HG03025 (cell line): ENCODE results near the gene ZDHHC11B.
"Not testable (repeated sequence)": the region's sequence is repeated elsewhere in the genome, so short reads cannot be mapped to it uniquely, and the experiment has no call there.

Experiments used
- ATAC-seq: cut with Tn5 transposase; IDR thresholded peaks from one replicate; pipeline ENCODE4 v1.9.1; 2021; ENCODE audit warnings: mild to moderate bottlenecking, moderate library complexity; ENCODE audit not compliant: unreplicated experiment, low FRiP score

ZDHHC11B gene

GRCh38 chr5:754143-754632, 30.3 kb downstream of the ZDHHC11B start:
- ATAC-seq, result not testable (repeated sequence)

- ATAC-seq, result not testable (repeated sequence)
These were observed 30.9 kb downstream of the ZDHHC11B start for GRCh38 chr5:753567-754142.

- ATAC-seq, result not testable (repeated sequence)
These were observed 31.9 kb downstream of the ZDHHC11B start for GRCh38 chr5:752532-753115.

GRCh38 chr5:751992-752391, 32.5 kb downstream of the ZDHHC11B start:
- not testable (repeated sequence) for ATAC-seq

GRCh38 chr5:751496-751895, 33.0 kb downstream of the ZDHHC11B start:
- ATAC-seq, result no peak

GRCh38 chr5:750226-750625, 34.3 kb downstream of the ZDHHC11B start:
- ATAC-seq, result not testable (repeated sequence)

GRCh38 chr5:749101-749670, 35.3 kb downstream of the ZDHHC11B start:
- ATAC-seq, result no peak

GRCh38 chr5:748011-748980, 36.2 kb downstream of the ZDHHC11B start:
- not testable (repeated sequence) for ATAC-seq

GRCh38 chr5:747303-747844, 37.2 kb downstream of the ZDHHC11B start:
- not testable (repeated sequence) for ATAC-seq

- no peak for ATAC-seq
These were observed 38.2 kb downstream of the ZDHHC11B start for GRCh38 chr5:746258-746761.

- not testable (repeated sequence) for ATAC-seq
These were observed 39.0 kb downstream of the ZDHHC11B start for GRCh38 chr5:745272-746142.

GRCh38 chr5:743696-744404, 40.7 kb downstream of the ZDHHC11B start:
- not testable (repeated sequence) for ATAC-seq

- not testable (repeated sequence) for ATAC-seq
These were observed 42.3 kb downstream of the ZDHHC11B start for GRCh38 chr5:742276-742675.

- not testable (repeated sequence) for ATAC-seq
These were observed 50.4 kb downstream of the ZDHHC11B start for GRCh38 chr5:734145-734544.

GRCh38 chr5:732754-733454, 51.6 kb downstream of the ZDHHC11B start:
- ATAC-seq, result not testable (repeated sequence)

- ATAC-seq, result not testable (repeated sequence)
These were observed 55.3 kb downstream of the ZDHHC11B start for GRCh38 chr5:729225-729624.

GRCh38 chr5:727087-727486, 57.4 kb downstream of the ZDHHC11B start:
- ATAC-seq, result not testable (repeated sequence)

- ATAC-seq, result not testable (repeated sequence)
These were observed 60.7 kb downstream of the ZDHHC11B start for GRCh38 chr5:723865-724264.
